ENCODE measurements around the gene PSG7.
"Not testable (repeated sequence)": the region's sequence is repeated elsewhere in the genome, so short reads cannot be mapped to it uniquely, and the experiment has no call there.

DNA sequence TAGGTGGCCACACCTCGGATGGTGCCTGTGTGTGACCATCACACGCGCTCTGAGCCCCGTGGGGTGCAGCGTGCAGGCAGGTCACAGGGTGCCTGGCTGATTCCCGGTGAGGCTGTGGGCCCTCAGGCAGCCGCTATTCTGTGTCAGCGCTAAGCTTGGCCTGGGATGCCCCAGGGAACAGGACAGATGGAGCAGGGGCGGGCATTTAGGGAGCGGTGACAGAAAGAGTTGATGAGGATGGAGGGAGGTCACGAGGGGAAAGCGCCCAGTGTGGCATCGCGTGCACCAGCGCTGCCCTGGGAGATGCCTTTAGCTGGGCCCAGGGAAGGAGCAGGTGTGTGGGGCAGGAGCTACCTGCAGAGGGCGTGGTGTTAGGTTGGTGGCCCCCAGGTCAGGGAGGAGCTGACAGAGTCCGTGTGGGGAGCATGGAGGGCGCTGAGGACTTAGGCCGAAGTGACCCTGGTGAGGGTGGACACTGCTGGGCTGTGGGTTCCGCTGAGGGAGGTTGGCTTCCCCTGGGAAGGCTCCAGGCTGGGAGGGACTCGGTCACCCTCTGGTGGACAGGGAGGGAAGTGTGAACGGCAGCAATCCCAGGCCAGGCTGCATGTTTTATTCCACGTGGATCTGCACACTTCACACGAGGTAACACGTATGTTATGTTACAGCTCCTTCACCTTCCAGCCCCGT is 17.8 kb downstream of the PSG7 start:
- TF ChIP-seq, protein P1, sequence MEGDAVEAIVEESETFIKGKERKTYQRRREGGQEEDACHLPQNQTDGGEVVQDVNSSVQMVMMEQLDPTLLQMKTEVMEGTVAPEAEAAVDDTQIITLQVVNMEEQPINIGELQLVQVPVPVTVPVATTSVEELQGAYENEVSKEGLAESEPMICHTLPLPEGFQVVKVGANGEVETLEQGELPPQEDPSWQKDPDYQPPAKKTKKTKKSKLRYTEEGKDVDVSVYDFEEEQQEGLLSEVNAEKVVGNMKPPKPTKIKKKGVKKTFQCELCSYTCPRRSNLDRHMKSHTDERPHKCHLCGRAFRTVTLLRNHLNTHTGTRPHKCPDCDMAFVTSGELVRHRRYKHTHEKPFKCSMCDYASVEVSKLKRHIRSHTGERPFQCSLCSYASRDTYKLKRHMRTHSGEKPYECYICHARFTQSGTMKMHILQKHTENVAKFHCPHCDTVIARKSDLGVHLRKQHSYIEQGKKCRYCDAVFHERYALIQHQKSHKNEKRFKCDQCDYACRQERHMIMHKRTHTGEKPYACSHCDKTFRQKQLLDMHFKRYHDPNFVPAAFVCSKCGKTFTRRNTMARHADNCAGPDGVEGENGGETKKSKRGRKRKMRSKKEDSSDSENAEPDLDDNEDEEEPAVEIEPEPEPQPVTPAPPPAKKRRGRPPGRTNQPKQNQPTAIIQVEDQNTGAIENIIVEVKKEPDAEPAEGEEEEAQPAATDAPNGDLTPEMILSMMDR (IDR thresholded peaks at IDR 0.05; ENCODE audit: insufficient read depth, low read length, poor library complexity, severe bottlenecking), result not testable (repeated sequence)
- not testable (repeated sequence) for TF ChIP-seq EZH2phosphoT487 (conservative IDR thresholded peaks at IDR 0.05; ENCODE audit: low read length)

Measured in SU-DHL-6 (cell line).